Breast epithelium (tissue), 3 donors: ENCODE results near the gene CPXM2.

Experiments used
- POLR2A ChIP-seq: fragments of 450-650 bp; IDR thresholded peaks from one replicate; pipeline ENCODE4 v1.6.1; 2016; ENCODE audit warnings: antibody characterized with exemption, mild to moderate bottlenecking, moderate library complexity
- POLR2AphosphoS5 ChIP-seq, 3 donors: sonication (generic); formaldehyde crosslinking; IDR thresholded peaks; one replicate each; pipeline ENCODE4 v1.6.1; 2017; ENCODE audit warnings: antibody characterized with exemption in 3 of 3
- TF ChIP-seq, protein P1 (sequence below), 3 donors: fragments of 450-650 bp; IDR thresholded peaks; one replicate each; pipeline ENCODE4 v1.5.1; 2016 to 2017; ENCODE audit warnings: antibody characterized with exemption in 3 of 3, mild to moderate bottlenecking in 3 of 3, moderate library complexity in 3 of 3

DNA sequence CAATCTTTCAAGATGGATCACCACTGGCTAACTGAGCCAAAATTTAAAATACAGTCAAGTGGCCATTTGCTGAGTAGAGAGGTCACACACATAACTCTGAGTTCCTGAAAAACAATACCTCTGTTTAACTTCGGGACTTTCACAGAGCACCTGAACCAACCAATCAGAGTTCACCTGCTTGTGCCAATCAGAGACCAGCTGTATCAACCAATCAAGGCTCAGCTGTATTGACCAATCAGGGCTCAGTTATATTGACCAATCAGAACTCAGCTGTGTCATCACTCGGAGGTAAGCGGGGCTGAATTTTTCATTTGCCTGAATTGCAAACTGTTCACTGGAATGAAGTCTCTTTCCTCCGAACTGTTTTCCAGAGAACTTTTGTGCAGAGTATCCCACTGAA is 10.0 kb upstream of the CPXM2 start:
- TF ChIP-seq POLR2A (no peak), POLR2AphosphoS5 (IDR thresholded peaks at IDR 0.05) (no peak)
- TF ChIP-seq, protein P1, sequence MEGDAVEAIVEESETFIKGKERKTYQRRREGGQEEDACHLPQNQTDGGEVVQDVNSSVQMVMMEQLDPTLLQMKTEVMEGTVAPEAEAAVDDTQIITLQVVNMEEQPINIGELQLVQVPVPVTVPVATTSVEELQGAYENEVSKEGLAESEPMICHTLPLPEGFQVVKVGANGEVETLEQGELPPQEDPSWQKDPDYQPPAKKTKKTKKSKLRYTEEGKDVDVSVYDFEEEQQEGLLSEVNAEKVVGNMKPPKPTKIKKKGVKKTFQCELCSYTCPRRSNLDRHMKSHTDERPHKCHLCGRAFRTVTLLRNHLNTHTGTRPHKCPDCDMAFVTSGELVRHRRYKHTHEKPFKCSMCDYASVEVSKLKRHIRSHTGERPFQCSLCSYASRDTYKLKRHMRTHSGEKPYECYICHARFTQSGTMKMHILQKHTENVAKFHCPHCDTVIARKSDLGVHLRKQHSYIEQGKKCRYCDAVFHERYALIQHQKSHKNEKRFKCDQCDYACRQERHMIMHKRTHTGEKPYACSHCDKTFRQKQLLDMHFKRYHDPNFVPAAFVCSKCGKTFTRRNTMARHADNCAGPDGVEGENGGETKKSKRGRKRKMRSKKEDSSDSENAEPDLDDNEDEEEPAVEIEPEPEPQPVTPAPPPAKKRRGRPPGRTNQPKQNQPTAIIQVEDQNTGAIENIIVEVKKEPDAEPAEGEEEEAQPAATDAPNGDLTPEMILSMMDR (IDR thresholded peaks at IDR 0.05): no peak
